Measurements from ENCODE around the gene ADRB2.
"Not testable (repeated sequence)": the region's sequence is repeated elsewhere in the genome, so short reads cannot be mapped to it uniquely, and the experiment has no call there.

ADRB2 gene

GRCh38 chr5:148826053-148826738, at the start of gene ADRB2:
TSS of gene ADRB2 (plus strand) at chr5:148826611. CDS start at chr5:148826832, 221 bp downstream.
- peak; percentile 91 for DNase-seq

GRCh38 chr5:148776780-148777179, 49.6 kb upstream of the ADRB2 start:
- no peak for DNase-seq

- no peak for DNase-seq
Measured at GRCh38 chr5:148778882-148779281, 47.5 kb upstream of the ADRB2 start.

GRCh38 chr5:148780711-148781110, 45.7 kb upstream of the ADRB2 start:
- no peak for DNase-seq

- no peak for DNase-seq
Measured at GRCh38 chr5:148781766-148782165, 44.6 kb upstream of the ADRB2 start.

- no peak for DNase-seq
Measured at GRCh38 chr5:148785223-148785622, 41.2 kb upstream of the ADRB2 start.

GRCh38 chr5:148786456-148786855, 40.0 kb upstream of the ADRB2 start:
- DNase-seq = no peak

GRCh38 chr5:148788636-148789035, 37.8 kb upstream of the ADRB2 start:
- no peak for DNase-seq

- no peak for DNase-seq
Measured at GRCh38 chr5:148790545-148791333, 35.7 kb upstream of the ADRB2 start.

- no peak for DNase-seq
Measured at GRCh38 chr5:148791334-148791667, 35.1 kb upstream of the ADRB2 start.

- no peak for DNase-seq
Measured at GRCh38 chr5:148791696-148792095, 34.7 kb upstream of the ADRB2 start.

- DNase-seq = no peak
Measured at GRCh38 chr5:148792744-148793143, 33.7 kb upstream of the ADRB2 start.

GRCh38 chr5:148793261-148793660, 33.1 kb upstream of the ADRB2 start:
- DNase-seq = no peak

- DNase-seq = no peak
Measured at GRCh38 chr5:148794275-148794674, 32.1 kb upstream of the ADRB2 start.

- no peak for DNase-seq
Measured at GRCh38 chr5:148794729-148795561, 31.5 kb upstream of the ADRB2 start.

- DNase-seq = no peak
Measured at GRCh38 chr5:148796936-148797335, 29.5 kb upstream of the ADRB2 start.

- DNase-seq = no peak
Measured at GRCh38 chr5:148798786-148799185, 27.6 kb upstream of the ADRB2 start.

GRCh38 chr5:148799737-148800527, 26.5 kb upstream of the ADRB2 start:
- no peak for DNase-seq

- DNase-seq = no peak
Measured at GRCh38 chr5:148801682-148802276, 24.6 kb upstream of the ADRB2 start.

- not testable (repeated sequence) for DNase-seq
Measured at GRCh38 chr5:148803451-148803850, 23.0 kb upstream of the ADRB2 start.

GRCh38 chr5:148804393-148804792, 22.0 kb upstream of the ADRB2 start:
- no peak for DNase-seq
